Adrenal gland (tissue), 12 donors: ENCODE data around the gene USF2. TPM values are rescaled to one million over a fixed set of nuclear protein-coding genes. Genes with fewer than 3 reads are reported as not detected.

Source experiments
- DNase-seq, 7 donors: peaks; one replicate each; pipeline ENCODE4 v3.0.0-alpha.2; 2019 to 2020
- H3K27ac ChIP-seq, 5 donors: fragments of 200-600 bp; sonication (generic) in 4 of 5; 1 replicate in 3 of 5; 2 replicates in 2 of 5; pipeline versions ENCODE4 v1.5.1 to v1.8.0; 2016 to 2020; ENCODE audit warnings: mild to moderate bottlenecking in 1 of 5
- H3K27me3 ChIP-seq: fragments of 200-600 bp; 2 replicates; pipeline ENCODE4 v1.8.0; 2021
- H3K36me3 ChIP-seq, 2 donors: fragments of 200-600 bp; replicated peaks in 1 of 2; 1 replicate in 1 of 2; 2 replicates in 1 of 2; pipeline versions ENCODE4 v1.5.1 to v1.8.0; 2018 to 2022
- H3K4me1 ChIP-seq, 2 donors: fragments of 200-600 bp; replicated peaks in 1 of 2; 1 replicate in 1 of 2; 2 replicates in 1 of 2; pipeline versions ENCODE4 v1.5.1 to v1.8.0; 2018 to 2021
- H3K4me3 ChIP-seq, 4 donors: fragments of 200-600 bp; sonication (generic) in 3 of 4; one replicate each; pipeline ENCODE4 v1.5.1; 2016 to 2018
- H3K9me3 ChIP-seq, 3 donors: fragments of 200-600 bp; sonication (generic) in 1 of 3; replicated peaks in 1 of 3; 1 replicate in 2 of 3; 2 replicates in 1 of 3; pipeline versions ENCODE4 v1.5.1 to v1.8.0; 2016 to 2021
- POLR2A ChIP-seq, 2 donors: fragments of 450-650 bp; IDR thresholded peaks; one replicate each; pipeline ENCODE4 v1.6.1; 2017; ENCODE audit warnings: antibody characterized with exemption in 2 of 2, mild to moderate bottlenecking in 2 of 2, moderate library complexity in 1 of 2
- WGBS, 4 donors: extraction: QIAGEN DNeasy Blood & Tissue Kit in 2 of 4; methylation state at CpG; one replicate each; pipeline versions ENCODE4 v1.1.5 to v1.1.7; 2013 to 2017; 5-methylcytosine and 5-hydroxymethylcytosine counted together
- intact Hi-C, 2 donors: fragments of 100-400 bp; cut with DNase I; formaldehyde crosslinking; loops; one replicate each; pipeline versions ENCODE4 v1.14.1 to v1.15.0; 2022 to 2023
- polyA plus RNA-seq, 3 donors: library from polyadenylated mRNA; stranded (reverse); fragments of 200-250 nt in 2 of 3; fragments of 350-450 nt in 1 of 3; fragmentation: Illumina TruSeq in 1 of 3; extraction: RNeasy Lipid Tissue Mini Kit (QIAGEN cat#74804) in 1 of 3; gene quantifications; one replicate each; pipeline ENCODE4 v1.2.3, GENCODE V29; 2013 to 2014
- total RNA-seq, 9 donors: library from RNA; depleted of rRNA in 4 of 9; stranded (reverse); fragments of >200 nt in 4 of 9; fragments of 120-200 nt in 1 of 9; fragmentation: NEBNext Ultra II Directional in 1 of 9; extraction: Animal tissue kit (Norgen Biotek cat#: 25700) in 1 of 9; gene quantifications; one replicate each; pipeline versions ENCODE4 v1.1.0 to v1.2.4, GENCODE V29; 2013 to 2023
- TF ChIP-seq, protein P1 (sequence below), 6 experiments: fragments of 450-650 bp in 4 of 6; fragments of 200-600 bp in 2 of 6; sonication (generic) in 1 of 6; IDR thresholded peaks; 1 replicate in 5 of 6; 2 replicates in 1 of 6; pipeline versions ENCODE4 v1.5.1 to v1.8.0; 2016 to 2021; ENCODE audit warnings: antibody characterized with exemption in 6 of 6, mild to moderate bottlenecking in 2 of 6, moderate library complexity in 1 of 6
- donor health status: healthy with polysubstance abuse.
- donor health status: Bipolar disorder and iron deficiency.
- donor health status: DM: yes; HTN: yes; CAD: no.
- donor health status: DM: no; HTN: no; CAD: no.
- donor health status: DM: no; HTN: no; CAD: no.
- donor health status: DM: yes; HTN: yes; CAD: no.

USF2 gene
- total and polyA plus RNA-seq, 12 donors: 50.6 to 302 (median 146) TPM

DNA sequence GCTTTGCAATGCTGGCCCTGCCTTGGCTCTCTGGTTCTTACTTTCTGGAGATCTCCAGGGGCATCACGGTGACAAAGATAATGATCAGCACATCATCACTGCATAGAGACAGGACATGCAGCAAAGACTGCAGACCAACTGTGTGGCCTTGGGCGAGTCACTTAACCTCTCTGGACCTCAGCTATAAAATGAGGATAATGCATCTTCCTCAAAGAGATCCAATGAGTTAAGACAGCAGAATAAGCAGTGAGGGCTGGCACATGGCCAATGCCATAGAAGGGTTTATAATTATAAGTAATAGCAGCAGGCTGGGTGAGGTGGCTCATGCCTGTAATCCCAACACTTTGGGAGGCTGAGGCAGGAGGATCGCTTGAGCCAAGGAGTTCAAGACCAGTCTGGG is 25.6 kb downstream of the USF2 start:
- TF ChIP-seq, protein P1, sequence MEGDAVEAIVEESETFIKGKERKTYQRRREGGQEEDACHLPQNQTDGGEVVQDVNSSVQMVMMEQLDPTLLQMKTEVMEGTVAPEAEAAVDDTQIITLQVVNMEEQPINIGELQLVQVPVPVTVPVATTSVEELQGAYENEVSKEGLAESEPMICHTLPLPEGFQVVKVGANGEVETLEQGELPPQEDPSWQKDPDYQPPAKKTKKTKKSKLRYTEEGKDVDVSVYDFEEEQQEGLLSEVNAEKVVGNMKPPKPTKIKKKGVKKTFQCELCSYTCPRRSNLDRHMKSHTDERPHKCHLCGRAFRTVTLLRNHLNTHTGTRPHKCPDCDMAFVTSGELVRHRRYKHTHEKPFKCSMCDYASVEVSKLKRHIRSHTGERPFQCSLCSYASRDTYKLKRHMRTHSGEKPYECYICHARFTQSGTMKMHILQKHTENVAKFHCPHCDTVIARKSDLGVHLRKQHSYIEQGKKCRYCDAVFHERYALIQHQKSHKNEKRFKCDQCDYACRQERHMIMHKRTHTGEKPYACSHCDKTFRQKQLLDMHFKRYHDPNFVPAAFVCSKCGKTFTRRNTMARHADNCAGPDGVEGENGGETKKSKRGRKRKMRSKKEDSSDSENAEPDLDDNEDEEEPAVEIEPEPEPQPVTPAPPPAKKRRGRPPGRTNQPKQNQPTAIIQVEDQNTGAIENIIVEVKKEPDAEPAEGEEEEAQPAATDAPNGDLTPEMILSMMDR (IDR thresholded peaks at IDR 0.05): no peak
- TF ChIP-seq POLR2A (IDR thresholded peaks at IDR 0.05): no peak
- H3K36me3 ChIP-seq: no peaks in the 10 kb centered on the region
- no peak overlapping the region for H3K27ac ChIP-seq
- H3K9me3 ChIP-seq: no peaks in the 10 kb centered on the region
- no peak overlapping the region for H3K4me3 ChIP-seq
- WGBS, 4 donors: 57 to 65% (median 62%) methylated on average over 3 of the region's 3 CpGs
- no peaks in the 10 kb centered on the region for H3K27me3 ChIP-seq
- no peak for DNase-seq
- no peaks in the 10 kb centered on the region for H3K4me1 ChIP-seq
- intact Hi-C loops: no loop called here

DNA sequence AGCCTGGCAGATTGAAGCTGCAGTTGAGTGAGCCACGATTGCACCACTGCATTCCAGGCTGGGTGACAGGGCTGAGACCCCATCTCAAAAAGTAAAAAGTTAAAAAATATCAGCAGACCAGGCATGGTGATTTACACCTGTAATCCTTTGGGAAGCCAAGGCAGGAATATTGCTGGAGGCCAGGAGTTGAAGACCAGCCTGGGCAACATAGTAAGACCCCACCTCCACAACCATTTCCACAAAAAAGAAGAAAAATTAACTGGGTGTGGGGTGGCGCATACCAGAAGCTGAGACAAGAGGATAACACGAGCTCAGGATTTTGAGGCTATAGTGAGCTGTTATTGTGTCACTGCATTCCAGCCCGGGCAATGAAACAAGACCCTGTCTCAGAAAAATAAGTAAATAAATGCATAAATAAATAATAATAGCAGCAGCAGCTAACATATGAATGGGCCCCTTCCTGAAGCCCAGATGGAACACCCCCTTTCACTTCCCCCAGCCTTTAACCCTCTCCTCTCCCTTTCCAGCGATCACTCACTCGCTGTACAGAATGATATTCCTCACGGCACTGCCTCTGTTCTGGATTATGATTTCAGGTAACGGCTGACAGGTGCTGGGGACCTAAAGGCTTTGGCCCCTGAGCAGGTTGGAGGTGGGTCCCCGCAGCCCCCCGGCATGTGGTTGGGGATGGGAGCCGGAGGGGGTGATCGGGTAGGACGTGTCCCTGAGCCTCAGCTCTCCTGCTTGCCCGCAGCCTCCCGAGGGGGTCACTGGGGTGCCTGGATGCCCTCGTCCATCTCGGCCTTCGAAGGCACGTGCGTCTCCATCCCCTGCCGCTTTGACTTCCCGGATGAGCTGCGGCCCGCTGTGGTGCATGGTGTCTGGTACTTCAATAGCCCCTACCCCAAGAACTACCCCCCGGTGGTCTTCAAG is 26.4 kb downstream of the USF2 start:
- no peaks in the 10 kb centered on the region for H3K27me3 ChIP-seq
- 55 to 70% (median 64%) methylated on average over 20 to 25 of the region's 25 CpGs for WGBS, 4 donors
- no peak for TF ChIP-seq POLR2A (IDR thresholded peaks at IDR 0.05)
- TF ChIP-seq, protein P1 (IDR thresholded peaks at IDR 0.05): no peak

DNA sequence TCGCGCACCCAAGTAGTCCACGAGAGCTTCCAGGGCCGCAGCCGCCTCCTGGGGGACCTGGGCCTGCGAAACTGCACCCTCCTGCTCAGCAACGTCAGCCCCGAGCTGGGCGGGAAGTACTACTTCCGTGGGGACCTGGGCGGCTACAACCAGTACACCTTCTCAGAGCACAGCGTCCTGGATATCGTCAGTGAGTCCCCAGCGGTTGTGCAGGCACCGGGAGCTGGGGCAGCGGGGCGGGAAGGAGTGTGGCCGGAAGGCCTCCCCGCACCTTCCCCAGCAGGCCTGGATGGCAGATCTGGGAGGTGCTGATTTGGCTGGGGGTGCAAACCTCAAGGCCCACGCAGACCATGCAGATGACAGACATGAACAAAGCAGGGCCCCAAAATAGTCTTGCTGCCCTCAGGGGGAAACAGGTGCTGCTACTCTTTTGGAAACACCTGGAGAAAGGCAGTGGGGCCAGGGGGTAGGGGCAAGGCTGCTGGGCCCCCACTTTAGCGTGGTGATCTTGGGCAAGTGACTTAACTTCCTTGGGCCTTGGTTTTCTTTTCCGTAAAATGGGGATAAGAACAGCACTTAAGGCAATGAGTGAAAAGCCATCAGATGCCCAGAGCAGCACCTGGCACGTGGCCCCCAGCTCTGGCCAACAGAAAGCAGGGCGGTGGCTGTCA is 27.2 kb downstream of the USF2 start:
- no peak overlapping the region for H3K4me3 ChIP-seq
- no peaks in the 10 kb centered on the region for H3K36me3 ChIP-seq
- intact Hi-C loops: no loop called here
- TF ChIP-seq POLR2A (IDR thresholded peaks at IDR 0.05): no peak
- TF ChIP-seq, protein P1 (IDR thresholded peaks at IDR 0.05): no peak
- WGBS, 4 donors: 66 to 96% (median 77%) methylated on average over 5 to 24 of the region's 24 CpGs
- H3K4me1 ChIP-seq: no peaks in the 10 kb centered on the region
- no peak overlapping the region for H3K27ac ChIP-seq
- no peaks in the 10 kb centered on the region for H3K27me3 ChIP-seq
- H3K9me3 ChIP-seq: no peaks in the 10 kb centered on the region
- DNase-seq: no peak

More for the DNA sequence above, 26.4 kb downstream of the USF2 start:
- Histone ChIP-seq H3K4me1 (no peaks in the 10 kb centered on the region), H3K4me3 (no peak overlapping the region), H3K27ac (no peak overlapping the region), H3K9me3 (no peaks in the 10 kb centered on the region), H3K36me3 (no peaks in the 10 kb centered on the region)
- intact Hi-C loops: no loop called here
- DNase-seq: no peak

DNA sequence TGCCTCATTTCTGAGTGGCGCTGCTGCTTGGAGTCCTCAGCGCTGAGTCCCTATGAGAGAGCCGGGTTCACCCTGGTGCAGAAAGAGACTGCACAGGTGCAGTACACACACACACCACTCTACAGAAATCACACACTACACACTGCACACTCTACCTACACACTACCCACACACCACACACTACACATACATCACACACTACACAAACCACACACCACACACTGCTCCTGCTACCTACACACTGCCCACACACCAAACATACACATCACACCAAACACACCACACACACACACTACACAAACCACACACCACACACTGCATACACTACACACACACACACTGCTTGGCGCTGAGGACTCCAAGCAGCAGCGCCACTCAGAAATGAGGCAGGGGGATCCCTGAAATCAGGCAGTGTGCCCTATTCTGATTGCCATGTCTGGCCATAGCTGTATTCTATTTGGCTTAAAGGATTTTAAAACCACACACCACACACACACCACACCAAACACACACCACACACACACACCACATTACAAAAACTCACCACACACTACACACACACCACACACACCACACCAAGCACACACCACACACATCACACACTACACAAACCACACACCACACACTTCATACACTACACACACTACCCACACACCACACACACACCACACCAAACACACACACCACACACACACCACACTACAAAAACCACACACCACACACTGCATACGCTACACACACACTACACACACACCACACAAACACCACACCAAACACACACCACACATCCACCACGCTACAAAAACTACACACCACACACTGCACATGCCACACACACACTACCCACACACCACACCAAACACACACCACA is 28.1 kb downstream of the USF2 start:
- TF ChIP-seq, protein P1 (IDR thresholded peaks at IDR 0.05): no peak
- TF ChIP-seq POLR2A (IDR thresholded peaks at IDR 0.05): no peak
- H3K27me3 ChIP-seq: no peaks in the 10 kb centered on the region
- H3K4me1 ChIP-seq: no peaks in the 10 kb centered on the region
- no peak overlapping the region for H3K27ac ChIP-seq
- no peak overlapping the region for H3K4me3 ChIP-seq
- no peaks in the 10 kb centered on the region for H3K36me3 ChIP-seq
- DNase-seq: no peak
- WGBS, 4 donors: 91 to 96% (median 92%) methylated on average over 7 of the region's 7 CpGs
- intact Hi-C loops: no loop called here
- no peaks in the 10 kb centered on the region for H3K9me3 ChIP-seq
